ENCODE data around the gene KLK7.

DNA sequence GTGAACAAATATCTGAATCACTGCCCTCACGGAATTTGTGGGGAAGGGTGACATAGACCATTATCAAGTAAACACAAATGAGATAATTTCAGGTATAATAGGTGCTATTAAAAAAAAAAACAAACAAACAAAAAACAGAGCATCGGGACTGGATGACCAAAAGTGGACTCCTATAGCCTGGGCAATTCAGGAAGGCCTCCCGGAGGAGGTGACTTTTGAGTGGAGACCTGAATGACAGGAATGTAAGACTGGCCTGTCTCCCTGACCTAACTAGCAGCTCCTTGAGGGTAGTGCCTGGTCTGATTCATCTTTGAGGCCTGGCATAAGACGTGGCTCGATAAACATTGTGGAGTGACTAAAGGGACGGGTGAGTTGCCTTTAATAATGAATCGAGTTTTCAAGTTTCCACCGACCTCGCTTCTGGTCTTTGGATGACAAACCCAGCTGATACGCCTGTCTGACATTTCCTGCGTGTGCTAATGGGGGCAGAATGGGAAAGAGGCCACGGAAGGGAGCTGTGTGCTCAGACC is 29.0 kb upstream of the KLK7 start:
- TF ChIP-seq, protein P1, sequence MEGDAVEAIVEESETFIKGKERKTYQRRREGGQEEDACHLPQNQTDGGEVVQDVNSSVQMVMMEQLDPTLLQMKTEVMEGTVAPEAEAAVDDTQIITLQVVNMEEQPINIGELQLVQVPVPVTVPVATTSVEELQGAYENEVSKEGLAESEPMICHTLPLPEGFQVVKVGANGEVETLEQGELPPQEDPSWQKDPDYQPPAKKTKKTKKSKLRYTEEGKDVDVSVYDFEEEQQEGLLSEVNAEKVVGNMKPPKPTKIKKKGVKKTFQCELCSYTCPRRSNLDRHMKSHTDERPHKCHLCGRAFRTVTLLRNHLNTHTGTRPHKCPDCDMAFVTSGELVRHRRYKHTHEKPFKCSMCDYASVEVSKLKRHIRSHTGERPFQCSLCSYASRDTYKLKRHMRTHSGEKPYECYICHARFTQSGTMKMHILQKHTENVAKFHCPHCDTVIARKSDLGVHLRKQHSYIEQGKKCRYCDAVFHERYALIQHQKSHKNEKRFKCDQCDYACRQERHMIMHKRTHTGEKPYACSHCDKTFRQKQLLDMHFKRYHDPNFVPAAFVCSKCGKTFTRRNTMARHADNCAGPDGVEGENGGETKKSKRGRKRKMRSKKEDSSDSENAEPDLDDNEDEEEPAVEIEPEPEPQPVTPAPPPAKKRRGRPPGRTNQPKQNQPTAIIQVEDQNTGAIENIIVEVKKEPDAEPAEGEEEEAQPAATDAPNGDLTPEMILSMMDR (IDR thresholded peaks at IDR 0.05), result no peak
- TF ChIP-seq ZFX (IDR thresholded peaks at IDR 0.05; ENCODE audit: borderline replicate concordance), result no peak
